Aorta (tissue), 5 donors: ENCODE data around the gene IQSEC3. TPM values are rescaled to one million over a fixed set of nuclear protein-coding genes. Genes with fewer than 3 reads are reported as not detected.
"Not testable (repeated sequence)": the region's sequence is repeated elsewhere in the genome, so short reads cannot be mapped to it uniquely, and the experiment has no call there.

Source experiments
- ATAC-seq: fragments of 200-7000 bp; cut with Tn5 transposase; one replicate; pipeline ENCODE4 v1.9.1; 2022; ENCODE audit warnings: moderate library complexity; ENCODE audit not compliant: low FRiP score
- DNase-seq, 2 donors: peaks; one replicate each; pipeline ENCODE4 v3.0.0-alpha.2; 2020
- H3K27ac ChIP-seq, 2 donors: one replicate each; pipeline ENCODE4 v1.5.1; 2013; ENCODE audit warnings: low read length in 2 of 2, mild to moderate bottlenecking in 2 of 2, moderate library complexity in 2 of 2, control low read depth in 1 of 2, inconsistent platforms in 1 of 2, low read depth in 1 of 2
- H3K27me3 ChIP-seq, 2 donors: one replicate each; pipeline ENCODE4 v1.6.1; 2013; ENCODE audit warnings: control low read depth in 1 of 2, low read length in 1 of 2, mild to moderate bottlenecking in 1 of 2, moderate library complexity in 1 of 2; ENCODE audit not compliant: insufficient read depth in 2 of 2, control insufficient read depth in 1 of 2
- H3K36me3 ChIP-seq, 2 donors: one replicate each; pipeline ENCODE4 v1.6.1; 2013; ENCODE audit warnings: control low read depth in 1 of 2, low read length in 1 of 2, mild to moderate bottlenecking in 1 of 2; ENCODE audit not compliant: insufficient read depth in 2 of 2, control insufficient read depth in 1 of 2
- H3K4me1 ChIP-seq, 2 donors: one replicate each; pipeline ENCODE4 v1.6.1; 2013; ENCODE audit warnings: low read length in 2 of 2, control low read depth in 1 of 2, mild to moderate bottlenecking in 1 of 2, moderate library complexity in 1 of 2; ENCODE audit not compliant: insufficient read depth in 2 of 2, control insufficient read depth in 1 of 2
- H3K4me3 ChIP-seq, 2 donors: one replicate each; pipeline ENCODE4 v1.5.1; 2013; ENCODE audit warnings: low read length in 2 of 2, control low read depth in 1 of 2, mild to moderate bottlenecking in 1 of 2
- H3K9me3 ChIP-seq: one replicate; pipeline ENCODE4 v1.6.1; 2013; ENCODE audit warnings: mild to moderate bottlenecking, low read length; ENCODE audit not compliant: control insufficient read depth
- WGBS, 2 donors: extraction: QIAGEN DNeasy Blood & Tissue Kit; methylation state at CpG; one replicate each; pipeline ENCODE4 v1.1.7; 2013; 5-methylcytosine and 5-hydroxymethylcytosine counted together
- intact Hi-C, 2 donors: fragments of 100-400 bp; cut with DNase I; formaldehyde crosslinking; loops; one replicate each; pipeline versions ENCODE4 v1.14.2 to v1.15.0; 2022
- polyA plus RNA-seq, 2 donors: library from polyadenylated mRNA; stranded (reverse); fragments of 200-250 nt; gene quantifications; one replicate each; pipeline ENCODE4 v1.2.3, GENCODE V29; 2013
- total RNA-seq, 2 donors: library from RNA; stranded (reverse); fragmentation: NEBNext Ultra II Directional; extraction: Animal tissue kit (Norgen Biotek cat#: 25700); gene quantifications; one replicate each; pipeline ENCODE4 v1.2.1, GENCODE V29; 2021
- donor health status: healthy with polysubstance abuse.
- donor health status: Bipolar disorder and iron deficiency.
- donor health status: DM: no; HTN: no; CAD: no.
- donor health status: DM: no; HTN: no; CAD: no.
- donor health status: DM: yes; HTN: yes; CAD: no.

Gene IQSEC3
- total and polyA plus RNA-seq, 4 donors: 0.15 to 6.4 (median 3.0) TPM; not detected in 1

DNA sequence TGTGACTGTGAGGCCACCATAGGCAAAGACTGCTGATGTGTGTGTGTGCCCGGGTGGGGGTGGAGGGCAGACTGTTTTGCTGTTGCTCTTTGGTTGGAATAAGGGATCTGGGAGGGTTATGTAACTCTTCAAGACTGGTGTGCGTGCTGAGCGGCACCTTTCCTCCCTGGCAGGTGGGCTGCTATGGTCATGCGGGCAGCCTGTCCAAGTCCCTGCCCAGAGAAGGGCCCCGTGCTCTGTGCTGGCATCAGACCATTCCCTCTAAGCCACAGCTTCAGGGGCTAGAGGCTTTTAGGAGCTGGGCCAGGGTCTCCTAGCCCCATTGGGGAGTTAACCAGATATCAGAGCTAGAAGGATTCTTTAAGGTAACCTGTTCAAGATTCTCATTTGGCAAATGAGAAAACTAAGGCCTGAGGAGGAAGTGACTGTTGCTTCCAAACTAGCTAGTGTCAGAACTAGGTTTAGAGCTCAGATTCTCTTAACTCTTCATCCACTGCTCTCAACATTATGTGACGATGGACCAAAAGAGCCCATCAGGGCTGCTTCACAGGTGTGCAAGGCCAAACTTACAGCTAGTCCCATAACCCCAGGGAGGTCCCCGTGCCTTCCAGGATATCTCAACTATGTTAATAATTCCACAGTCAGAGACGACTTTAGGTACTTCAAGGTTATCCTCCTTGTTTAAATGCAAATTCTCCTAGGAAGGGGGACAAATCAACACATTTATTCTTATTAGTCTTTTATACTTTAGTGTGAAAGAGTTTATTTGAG lies 8.0 kb downstream of the IQSEC3 start:
- H3K27me3 ChIP-seq, H3K4me3 ChIP-seq, ATAC-seq, intact Hi-C loops, H3K36me3 ChIP-seq, DNase-seq, H3K9me3 ChIP-seq, H3K27ac ChIP-seq, H3K4me1 ChIP-seq: not testable (repeated sequence)
- WGBS, 2 donors: 73% methylated on average over 8 of the region's 8 CpGs

DNA sequence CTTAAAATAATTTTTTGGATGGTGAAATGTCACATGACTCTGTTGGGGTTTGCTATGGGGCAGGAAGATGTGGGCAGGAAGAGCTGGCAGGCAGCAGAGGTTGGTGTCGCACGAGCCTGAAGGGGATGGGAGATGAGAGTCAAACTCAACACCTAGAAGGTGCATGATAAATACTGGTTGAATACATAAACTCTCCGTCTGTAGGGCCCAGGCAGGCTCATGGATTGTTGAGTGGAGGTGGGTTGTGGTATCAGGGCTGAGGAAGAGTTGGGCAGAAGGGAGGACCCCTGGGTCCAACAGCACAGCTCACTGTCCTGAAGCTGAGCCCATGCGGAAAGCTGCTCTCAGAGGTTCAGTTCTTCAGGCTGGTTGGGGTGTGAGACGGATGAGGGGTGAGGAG lies 9.0 kb downstream of the IQSEC3 start:
- H3K36me3 ChIP-seq, H3K4me1 ChIP-seq, H3K9me3 ChIP-seq, DNase-seq, H3K4me3 ChIP-seq, intact Hi-C loops, H3K27ac ChIP-seq, H3K27me3 ChIP-seq: not testable (repeated sequence)
- ATAC-seq: peak; percentile 33
- 76 to 83% methylated on average over 5 of the region's 5 CpGs for WGBS, 2 donors

DNA sequence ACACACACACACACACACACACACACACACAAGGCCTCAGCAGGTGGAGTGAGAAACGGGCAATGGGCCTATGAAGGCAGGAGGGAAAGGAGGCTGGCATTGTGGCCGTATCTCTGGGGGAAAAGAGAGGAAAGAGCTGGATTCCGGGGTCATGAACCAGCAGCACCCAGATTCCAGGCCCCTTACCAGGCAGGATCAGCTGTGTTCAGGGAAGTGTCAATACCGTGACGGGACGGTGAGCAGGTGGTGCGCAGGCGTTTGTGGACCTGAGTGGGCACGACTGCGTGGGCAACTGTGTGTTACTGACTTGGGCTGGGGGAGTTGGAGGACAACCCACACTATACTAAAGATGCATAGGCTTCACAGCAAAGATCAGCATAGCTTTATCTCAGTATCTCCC lies 9.5 kb downstream of the IQSEC3 start:
- H3K9me3 ChIP-seq, ATAC-seq, DNase-seq, H3K4me1 ChIP-seq, H3K4me3 ChIP-seq, intact Hi-C loops, H3K27ac ChIP-seq, H3K36me3 ChIP-seq, H3K27me3 ChIP-seq: not testable (repeated sequence)
- WGBS, 2 donors: 90 to 92% methylated on average over 10 of the region's 10 CpGs

DNA sequence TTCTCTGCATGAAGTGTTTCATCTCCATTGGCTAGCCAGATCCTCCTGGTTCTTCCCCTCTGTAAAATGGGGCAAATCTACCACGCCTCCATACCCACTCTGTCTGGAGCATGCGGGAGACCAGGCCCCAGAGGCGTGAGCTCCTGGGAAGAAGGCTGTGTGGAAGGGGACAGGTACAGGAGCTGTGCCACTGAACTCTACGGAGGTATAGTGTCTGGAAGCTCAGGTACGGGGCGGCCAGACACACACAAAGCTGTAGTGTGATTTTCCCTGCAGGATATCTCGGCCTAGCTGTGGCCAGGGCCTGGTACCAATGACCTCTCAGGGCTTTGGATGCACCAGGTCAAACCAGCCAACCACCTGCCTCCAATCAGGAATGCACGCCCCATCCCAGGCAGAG lies 10.0 kb downstream of the IQSEC3 start:
- H3K27me3 ChIP-seq, H3K4me3 ChIP-seq, ATAC-seq, H3K4me1 ChIP-seq, H3K9me3 ChIP-seq, H3K27ac ChIP-seq, H3K36me3 ChIP-seq, DNase-seq, intact Hi-C loops: not testable (repeated sequence)
- WGBS, 2 donors: 91 to 92% methylated on average over 7 of the region's 8 CpGs

DNA sequence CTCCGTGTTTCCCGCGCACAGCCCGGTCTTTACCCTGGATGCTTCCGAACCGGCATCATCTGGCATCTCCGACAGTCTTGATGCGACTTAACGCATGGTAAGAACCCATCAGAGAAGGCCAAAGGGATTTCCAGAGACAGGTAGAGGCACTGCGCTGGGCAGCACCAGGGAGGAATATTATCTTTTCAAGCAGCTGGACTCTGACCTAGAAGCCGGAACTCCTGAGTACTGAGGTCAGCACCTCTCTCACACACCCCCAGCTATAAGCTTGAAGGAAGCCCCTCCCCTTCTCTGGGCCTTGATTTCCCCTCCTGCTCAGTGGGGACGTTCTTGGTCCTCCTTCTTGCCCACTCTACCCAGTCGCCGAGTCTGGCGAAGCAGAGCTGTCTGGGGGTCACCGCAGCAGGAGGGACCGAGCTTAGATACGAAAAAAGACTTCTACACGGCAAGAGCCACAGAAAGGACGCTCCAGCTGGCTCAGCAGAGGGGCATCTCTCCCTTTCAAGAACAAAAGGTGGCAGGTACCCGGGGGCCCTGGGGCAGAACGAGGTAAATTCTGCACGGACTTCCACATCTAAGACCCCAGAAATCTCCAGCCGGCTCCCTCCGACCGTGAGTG lies 10.6 kb downstream of the IQSEC3 start:
- peak; percentile 20 for ATAC-seq
- intact Hi-C loops, H3K36me3 ChIP-seq, DNase-seq, H3K4me1 ChIP-seq, H3K4me3 ChIP-seq, H3K27me3 ChIP-seq, H3K9me3 ChIP-seq, H3K27ac ChIP-seq: not testable (repeated sequence)
- WGBS, 2 donors: 75% methylated on average over 11 of the region's 26 CpGs

DNA sequence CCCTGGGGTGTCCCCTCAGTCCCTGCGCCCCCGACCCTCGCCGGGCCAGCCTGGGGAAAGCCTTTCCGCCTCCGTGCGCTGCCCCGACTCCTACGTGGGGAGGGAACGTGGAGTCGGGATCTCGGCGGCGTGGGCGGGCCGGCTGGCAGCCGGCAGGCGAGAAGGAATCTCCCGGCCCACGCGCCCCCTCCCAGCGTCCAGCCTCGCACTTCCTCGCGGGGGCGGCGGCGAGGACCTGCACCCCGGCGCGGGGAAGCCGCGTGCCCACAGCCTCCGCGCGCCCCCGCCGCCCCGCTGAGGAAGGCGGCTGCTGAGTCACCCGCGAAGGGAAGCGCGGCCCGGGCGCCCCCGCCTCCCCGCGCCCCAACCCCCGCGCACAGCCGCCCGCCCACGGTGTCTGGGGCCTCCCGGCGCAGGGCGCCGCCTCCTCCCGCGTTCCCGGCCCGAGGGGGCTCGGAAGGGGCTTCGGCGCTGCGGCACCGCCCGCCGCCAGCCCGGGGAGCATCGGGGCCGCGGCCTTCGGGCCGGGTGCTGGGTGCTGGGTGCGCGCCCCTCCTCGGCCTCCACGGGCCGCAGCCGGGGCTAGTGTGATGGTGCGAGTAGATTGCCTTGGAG lies 11.3 kb downstream of the IQSEC3 start:
- 2 to 4% methylated on average over 22 to 80 of the region's 82 CpGs for WGBS, 2 donors
- H3K9me3 ChIP-seq, ATAC-seq, DNase-seq, intact Hi-C loops, H3K36me3 ChIP-seq, H3K27me3 ChIP-seq, H3K27ac ChIP-seq, H3K4me3 ChIP-seq, H3K4me1 ChIP-seq: not testable (repeated sequence)

DNA sequence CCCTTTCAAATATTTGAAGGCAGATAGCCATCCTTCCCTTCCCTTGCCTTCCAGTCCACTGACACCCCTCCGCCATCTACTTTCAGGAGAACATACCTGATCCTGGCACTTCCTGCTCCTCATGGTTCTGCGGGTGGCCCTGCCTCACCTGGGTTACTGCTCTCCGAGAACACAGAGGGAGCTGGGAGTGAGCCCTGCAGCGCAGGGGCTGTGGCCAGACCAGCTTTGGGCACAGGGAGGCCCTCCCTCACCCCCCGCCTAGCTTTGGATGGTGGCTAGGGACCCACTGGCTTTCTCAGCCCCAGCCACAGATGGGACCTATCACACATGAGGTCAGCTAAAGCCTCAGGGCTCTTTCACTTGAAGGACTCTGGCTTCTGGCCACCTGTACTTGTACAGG lies 12.4 kb downstream of the IQSEC3 start:
- H3K4me1 ChIP-seq: no peaks in the 10 kb centered on the region
- H3K27me3 ChIP-seq: no peaks in the 10 kb centered on the region
- H3K36me3 ChIP-seq: no peaks in the 10 kb centered on the region
- H3K27ac ChIP-seq: no peak overlapping the region
- H3K4me3 ChIP-seq: no peak overlapping the region
- no peak for ATAC-seq
- H3K9me3 ChIP-seq: peaks cover 2% of the 10 kb centered on the region
- whole genome bisulfite sequencing, 2 donors: 82 to 86% methylated on average over 5 of the region's 5 CpGs
- no peak for DNase-seq
- intact Hi-C loops: no loop called here

DNA sequence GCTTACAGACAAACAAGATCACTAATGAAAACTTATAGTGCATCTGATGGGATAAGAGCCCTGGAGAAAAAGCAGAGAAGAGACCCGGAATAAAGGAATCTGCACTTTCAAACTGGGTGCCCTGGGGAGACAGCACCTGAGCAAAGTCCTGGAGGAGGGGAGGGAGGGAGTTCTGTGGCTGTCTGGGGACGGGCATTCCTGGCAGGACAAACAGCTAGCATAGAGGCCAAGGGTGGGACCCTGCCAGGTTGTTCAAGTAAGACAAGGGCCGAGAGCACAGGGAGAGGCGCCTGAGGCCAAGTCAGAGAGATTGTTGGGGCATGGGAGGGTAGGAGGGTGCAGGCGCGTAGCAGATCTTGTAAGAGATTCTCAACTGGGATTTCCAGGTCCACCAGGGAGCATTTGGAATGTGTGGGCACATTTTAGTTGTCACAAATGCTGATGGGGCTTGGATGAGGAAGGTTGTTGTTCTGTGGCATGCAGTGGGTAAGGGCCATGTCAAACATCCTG lies 14.2 kb downstream of the IQSEC3 start:
- Histone ChIP-seq H3K36me3 (no peaks in the 10 kb centered on the region), H3K4me3 (no peak overlapping the region), H3K9me3 (peaks cover 2% of the 10 kb centered on the region), H3K27ac (no peak overlapping the region), H3K4me1 (no peaks in the 10 kb centered on the region), H3K27me3 (no peaks in the 10 kb centered on the region)
- DNase-seq (no peak), ATAC-seq (no peak)
- intact Hi-C loops: no loop called here
- WGBS, 2 donors: 62 to 64% methylated on average over 6 of the region's 6 CpGs
